H1 (cell line): Measurements from ENCODE around the gene TNFRSF11A. TPM values are rescaled to one million over a fixed set of nuclear protein-coding genes. Genes with fewer than 3 reads are reported as not detected.

Experiments used
- CTCF ChIA-PET: fragments of 300-600 bp; sonication (Branson Sonifier 250); formaldehyde crosslinking; loops from one replicate; lab custom pipeline; 2021; ENCODE audit not compliant: partially characterized antibody; lab: Charles Lee
- POLR2A ChIA-PET: fragments of 300-600 bp; sonication (Branson Sonifier 250); formaldehyde crosslinking; loops from one replicate; lab custom pipeline; 2021; ENCODE audit warnings: inconsistent platforms; ENCODE audit not compliant: partially characterized antibody; lab: Charles Lee
- DNase-seq, 2 experiments: peaks; one replicate each; pipeline versions ENCODE4 v3.0.0 to v3.0.0-alpha.2; 2010 to 2022; ENCODE audit warnings: low spot score in 2 of 2, low read depth in 1 of 2, mixed read lengths in 1 of 2
- FAIRE-seq: peaks from 2 replicates; lab custom pipeline; 2011; peaks lifted over from hg19 to GRCh38; lab: Jason Lieb, UNC
- H2AFZ ChIP-seq: 2 replicates; pipeline ENCODE4 v1.8.1; 2012; ENCODE audit warnings: low read length, inconsistent platforms
- H2AK5ac ChIP-seq: 2 replicates; pipeline ENCODE4 v1.6.1; 2013; ENCODE audit warnings: low read depth, low read length
- H2BK120ac ChIP-seq: replicated peaks from 2 replicates; pipeline ENCODE3; 2013; ENCODE audit warnings: low read depth, low read length, inconsistent platforms
- H2BK12ac ChIP-seq: 2 replicates; pipeline ENCODE4 v1.6.1; 2013; ENCODE audit warnings: low read depth, low read length
- H2BK15ac ChIP-seq: 2 replicates; pipeline ENCODE4 v1.6.1; 2013; ENCODE audit warnings: low read length
- H2BK20ac ChIP-seq: 2 replicates; pipeline ENCODE4 v1.6.1; 2013; ENCODE audit warnings: low read length
- H2BK5ac ChIP-seq: 2 replicates; pipeline ENCODE4 v1.6.1; 2013; ENCODE audit warnings: low read depth, low read length
- H3K14ac ChIP-seq: 2 replicates; pipeline ENCODE4 v1.6.1; 2013; ENCODE audit warnings: inconsistent platforms; ENCODE audit not compliant: insufficient read length
- H3K18ac ChIP-seq: 2 replicates; pipeline ENCODE4 v1.6.1; 2013; ENCODE audit warnings: low read length; ENCODE audit errors: extremely low read depth
- H3K23ac ChIP-seq: 2 replicates; pipeline ENCODE4 v1.6.1; 2013; ENCODE audit warnings: inconsistent platforms; ENCODE audit not compliant: insufficient read length
- H3K23me2 ChIP-seq: 2 replicates; pipeline ENCODE4 v1.6.1; 2013; ENCODE audit warnings: low read depth, low read length
- H3K27ac ChIP-seq: 2 replicates; pipeline ENCODE4 v1.6.1; 2011; ENCODE audit warnings: low read depth, low read length, inconsistent platforms
- H3K27me3 ChIP-seq, 4 experiments: replicated peaks in 1 of 4; 1 replicate in 1 of 4; 2 replicates in 3 of 4; pipeline versions ENCODE4 v1.6.1 to v1.8.1; 2011 to 2013; ENCODE audit warnings: low read length in 3 of 4, mild to moderate bottlenecking in 3 of 4, inconsistent platforms in 2 of 4, mixed read lengths in 2 of 4, moderate library complexity in 1 of 4; ENCODE audit not compliant: control insufficient read depth in 3 of 4, insufficient read depth in 3 of 4; ENCODE audit errors: extremely low read depth in 1 of 4
- H3K36me3 ChIP-seq, 4 experiments: 2 replicates each; pipeline versions ENCODE4 v1.6.1 to v1.8.1; 2011 to 2013; ENCODE audit warnings: mild to moderate bottlenecking in 4 of 4, low read length in 3 of 4, moderate library complexity in 2 of 4, control low read depth in 1 of 4, inconsistent platforms in 1 of 4; ENCODE audit not compliant: insufficient read depth in 4 of 4, control insufficient read depth in 2 of 4
- H3K4ac ChIP-seq: replicated peaks from 2 replicates; pipeline ENCODE3; 2013; ENCODE audit warnings: low read length, low read depth, mixed read lengths, inconsistent platforms; ENCODE audit not compliant: insufficient read length
- H3K4me1 ChIP-seq, 4 experiments: replicated peaks in 1 of 4; 1 replicate in 1 of 4; 2 replicates in 3 of 4; pipeline versions ENCODE4 v1.6.1 to v1.8.1; 2011 to 2013; ENCODE audit warnings: low read length in 3 of 4, inconsistent platforms in 2 of 4, mixed read lengths in 1 of 4; ENCODE audit not compliant: insufficient read depth in 4 of 4, control insufficient read depth in 3 of 4
- H3K4me2 ChIP-seq, 2 experiments: 2 replicates each; pipeline versions ENCODE4 v1.6.1 to v1.8.1; 2011 to 2013; ENCODE audit warnings: low read depth in 2 of 2, low read length in 2 of 2, control low read depth in 1 of 2, inconsistent platforms in 1 of 2, mild to moderate bottlenecking in 1 of 2; ENCODE audit not compliant: insufficient read depth in 1 of 2
- H3K4me3 ChIP-seq, 4 experiments: fragments of 200-600, 300-600 bp in 1 of 4; sonication (generic), shearing (Covaris generic), sonication (Bioruptor Twin) in 1 of 4; 2 replicates each; pipeline versions ENCODE4 v1.5.1 to v1.8.1; 2011 to 2016; ENCODE audit warnings: low read length in 4 of 4, low read depth in 3 of 4, control low read depth in 2 of 4, inconsistent platforms in 2 of 4, mild to moderate bottlenecking in 2 of 4, mixed read lengths in 1 of 4, moderate library complexity in 1 of 4; ENCODE audit not compliant: insufficient read depth in 2 of 4; ENCODE audit errors: extremely low read depth in 1 of 4
- H3K56ac ChIP-seq: replicated peaks from 2 replicates; pipeline ENCODE3; 2013; ENCODE audit warnings: low read depth, mild to moderate bottlenecking, mixed read lengths, low read length, inconsistent platforms; ENCODE audit not compliant: insufficient read length
- H3K79me1 ChIP-seq: 2 replicates; pipeline ENCODE4 v1.6.1; 2013; ENCODE audit warnings: low read depth, low read length, control low read depth
- H3K79me2 ChIP-seq, 2 experiments: 2 replicates each; pipeline versions ENCODE4 v1.6.1 to v1.8.1; 2012 to 2013; ENCODE audit warnings: low read length in 2 of 2, mild to moderate bottlenecking in 2 of 2, inconsistent platforms in 1 of 2; ENCODE audit not compliant: insufficient read depth in 2 of 2, control insufficient read depth in 1 of 2
- H3K9ac ChIP-seq, 4 experiments: replicated peaks in 1 of 4; 1 replicate in 1 of 4; 2 replicates in 3 of 4; pipeline versions ENCODE4 v1.6.1 to v1.8.1; 2011 to 2013; ENCODE audit warnings: low read depth in 3 of 4, low read length in 3 of 4, control low read depth in 2 of 4, mild to moderate bottlenecking in 2 of 4, moderate library complexity in 2 of 4, inconsistent platforms in 1 of 4; ENCODE audit errors: extremely low read depth in 1 of 4
- H3K9me3 ChIP-seq, 2 experiments: 2 replicates each; pipeline versions ENCODE4 v1.6.1 to v1.8.1; 2012 to 2013; ENCODE audit warnings: mild to moderate bottlenecking in 2 of 2, moderate library complexity in 2 of 2, control low read depth in 1 of 2, inconsistent platforms in 1 of 2, low read depth in 1 of 2, low read length in 1 of 2, mixed read lengths in 1 of 2; ENCODE audit not compliant: insufficient read depth in 2 of 2
- H4K20me1 ChIP-seq, 2 experiments: replicated peaks in 1 of 2; 2 replicates each; pipeline versions ENCODE3 to v1.8.1; 2011 to 2013; ENCODE audit warnings: inconsistent platforms in 2 of 2, low read length in 2 of 2, mild to moderate bottlenecking in 1 of 2; ENCODE audit not compliant: insufficient read depth in 2 of 2, control insufficient read depth in 1 of 2
- H4K5ac ChIP-seq: 2 replicates; pipeline ENCODE4 v1.6.1; 2013; ENCODE audit warnings: low read length, low read depth, mixed read lengths, inconsistent platforms; ENCODE audit not compliant: insufficient read length
- H4K8ac ChIP-seq: 2 replicates; pipeline ENCODE4 v1.8.0; 2013; ENCODE audit warnings: mild to moderate bottlenecking, moderate library complexity, low read length, inconsistent platforms; ENCODE audit not compliant: insufficient read depth; ENCODE audit errors: extremely low read depth
- H4K91ac ChIP-seq: replicated peaks from 2 replicates; pipeline ENCODE3; 2013; ENCODE audit warnings: low read length, mixed read lengths, inconsistent platforms; ENCODE audit not compliant: insufficient read length
- SRF ChIP-seq: IDR thresholded peaks from 2 replicates; pipeline ENCODE4 v1.6.1; 2011; ENCODE audit warnings: mild to moderate bottlenecking, low read depth, low read length, moderate library complexity
- WGBS, 2 experiments: shearing (Covaris generic) in 1 of 2; methylation state at CpG; one replicate each; pipeline versions ENCODE4 v1.1.6 to v1.1.7; 2013 to 2015; ENCODE audit warnings: low lambda C conversion rate in 2 of 2, mixed read lengths in 2 of 2, inconsistent platforms in 1 of 2, low coverage in 1 of 2, missing lambda C conversion rate in 1 of 2; ENCODE audit not compliant: insufficient replicate concordance in 2 of 2, insufficient coverage in 1 of 2, insufficient read length in 1 of 2; ENCODE audit errors: extremely low coverage in 1 of 2, missing lambda C conversion rate in 1 of 2; 5-methylcytosine and 5-hydroxymethylcytosine counted together
- polyA plus RNA-seq, 7 experiments: library from polyadenylated mRNA; depleted of rRNA in 3 of 7; stranded (reverse) in 5 of 7; unstranded in 2 of 7; fragments of >200 nt in 5 of 7; fragments of 200-250 nt in 2 of 7; gene quantifications; 1 replicate in 5 of 7; 2 replicates in 1 of 7; 4 replicates in 1 of 7; pipeline versions ENCODE4 v1.2.1 to v1.2.3, GENCODE V29; 2011 to 2013; ENCODE audit warnings: missing spikeins in 2 of 7, mixed read lengths in 2 of 7
- total RNA-seq: library from RNA; stranded (reverse); fragmentation: NEBNext Ultra II Directional; extraction: Animal tissue kit (Norgen Biotek cat#: 25700); gene quantifications from 2 replicates; pipeline ENCODE4 v1.2.1, GENCODE V29; 2021

TNFRSF11A gene
- total and polyA plus RNA-seq, 2 of the 8 experiments (the other 6 are each of a cell fraction or from before 2014, with no cell fraction given): 8.7 to 10.6 TPM

DNA sequence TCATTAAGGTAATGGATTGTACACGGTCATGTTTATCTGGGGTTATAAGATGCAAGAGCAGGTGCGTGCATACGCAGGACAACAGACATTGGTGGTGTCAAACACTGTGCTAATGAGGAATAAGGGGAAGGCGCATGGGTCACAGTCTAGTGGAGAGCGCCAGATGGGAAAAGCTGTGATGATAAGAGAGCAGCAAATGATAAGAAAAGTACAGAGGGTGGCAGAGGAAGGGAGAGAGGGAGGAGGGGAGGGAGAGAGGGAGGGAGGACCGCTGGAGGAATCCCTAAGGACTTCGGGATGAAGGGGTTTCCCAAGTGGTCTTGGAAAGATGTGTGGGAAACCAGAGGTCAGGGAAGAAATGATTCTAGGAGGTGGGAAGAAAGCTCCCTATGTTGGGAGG, 2.9 kb downstream of the TNFRSF11A start:
- ChIA-PET CTCF (interaction anchor here (1.1 to 2.4 kb wide), 4 partner anchors 13 to 98 kb away, joined by 3 to 8 read pairs (median 4); no protein-coding TSS in a partner anchor), POLR2A (no interaction called here)
- no peak overlapping the region for H3K27ac ChIP-seq
- H2BK20ac ChIP-seq: no peak overlapping the region
- WGBS, 2 experiments: 90% methylated on average over 7 of the region's 7 CpGs; no CpG with 5 or more reads in 1 of the 2 experiments
- DNase-seq: no peak
- H3K14ac ChIP-seq: no peak overlapping the region
- no peak overlapping the region for H4K8ac ChIP-seq
- H3K4me3 ChIP-seq: no peak overlapping the region
- no peak for TF ChIP-seq SRF
- TF ChIP-seq, all 59 proteins: peak for 0
- no peak overlapping the region for H3K4me2 ChIP-seq
- no peak overlapping the region for H2AK5ac ChIP-seq
- H2BK12ac ChIP-seq: no peak overlapping the region
- H3K9ac ChIP-seq: no peak overlapping the region
- no peak overlapping the region for H2AFZ ChIP-seq
- no peak overlapping the region for H2BK120ac ChIP-seq
- peaks cover 19% of the 10 kb centered on the region for H3K23me2 ChIP-seq
- peaks cover 0 to 66% of the 10 kb centered on the region in 2 experiments; a peak in 2 of 4 replicates for H3K79me2 ChIP-seq
- no peak overlapping the region for H3K23ac ChIP-seq
- H3K27me3 ChIP-seq: peaks cover 3 to 25% (median 14%) of the 10 kb centered on the region in 4 experiments
- H3K36me3 ChIP-seq: no peaks in the 10 kb centered on the region
- FAIRE-seq: no peak
- H3K79me1 ChIP-seq: peaks cover 4% of the 10 kb centered on the region; the same call in 1 of the 2 replicates
- H3K9me3 ChIP-seq: no peaks in the 10 kb centered on the region
- H3K4me1 ChIP-seq: peaks cover 16 to 27% (median 21%) of the 10 kb centered on the region in 4 experiments
- peaks cover 0 to 1% of the 10 kb centered on the region in 2 experiments for H4K20me1 ChIP-seq
- H4K5ac ChIP-seq: no peak overlapping the region
- no peak overlapping the region for H2BK5ac ChIP-seq
- no peak overlapping the region for H3K56ac ChIP-seq
- H4K91ac ChIP-seq: no peak overlapping the region
- peak overlapping the region; percentile 40; the same call in 1 of the 2 replicates for H2BK15ac ChIP-seq
- H3K18ac ChIP-seq: no peak overlapping the region
- no peak overlapping the region for H3K4ac ChIP-seq
